ENCODE results near the gene ZNF273.

Gene ZNF273

GRCh38 chr7:64878684-64879083, 24.4 kb upstream of the ZNF273 start (continued):
- TF ChIP-seq TOX (CRISPR knock-in tag; IDR thresholded peaks at IDR 0.05; ENCODE audit: borderline replicate concordance) (no peak), ISL1 (CRISPR knock-in tag; IDR thresholded peaks at IDR 0.05) (no peak), SNAI2 (CRISPR knock-in tag; IDR thresholded peaks at IDR 0.05) (no peak), RARB (CRISPR knock-in tag; IDR thresholded peaks at IDR 0.05) (no peak), PPARA (CRISPR knock-in tag; IDR thresholded peaks at IDR 0.05; ENCODE audit: borderline replicate concordance) (no peak), ZNF565 (CRISPR knock-in tag; conservative IDR thresholded peaks at IDR 0.05; ENCODE audit: low read depth) (no peak), CSRNP3 (CRISPR knock-in tag; IDR thresholded peaks at IDR 0.05) (no peak), CSDC2 (CRISPR knock-in tag; IDR thresholded peaks at IDR 0.05) (no peak)

- ATAC-seq, result no peak
- no peak for TF ChIP-seq PATZ1 (CRISPR knock-in tag; IDR thresholded peaks at IDR 0.05; ENCODE audit: borderline replicate concordance)
- TF ChIP-seq ZC3H10 (CRISPR knock-in tag; IDR thresholded peaks at IDR 0.05), result no peak
- TF ChIP-seq POU6F1 (CRISPR knock-in tag; IDR thresholded peaks at IDR 0.05; ENCODE audit: borderline replicate concordance, low read depth), result no peak
- TF ChIP-seq ZNF8 (CRISPR knock-in tag; IDR thresholded peaks at IDR 0.05), result no peak
- TF ChIP-seq ZNF565 (CRISPR knock-in tag; conservative IDR thresholded peaks at IDR 0.05; ENCODE audit: low read depth), result no peak
- TF ChIP-seq ISL1 (CRISPR knock-in tag; IDR thresholded peaks at IDR 0.05), result no peak
- TF ChIP-seq TOX (CRISPR knock-in tag; IDR thresholded peaks at IDR 0.05; ENCODE audit: borderline replicate concordance), result no peak
- no peak for TF ChIP-seq CSDC2 (CRISPR knock-in tag; IDR thresholded peaks at IDR 0.05)
- no peak for TF ChIP-seq PPARA (CRISPR knock-in tag; IDR thresholded peaks at IDR 0.05; ENCODE audit: borderline replicate concordance)
- no peak for TF ChIP-seq TSHZ2 (CRISPR knock-in tag; IDR thresholded peaks at IDR 0.05)
- no peak for TF ChIP-seq BACH2 (CRISPR knock-in tag; IDR thresholded peaks at IDR 0.05; ENCODE audit: borderline replicate concordance)
- no peak for TF ChIP-seq ARNTL (CRISPR knock-in tag; IDR thresholded peaks at IDR 0.05; ENCODE audit: borderline replicate concordance, low read depth)
- TF ChIP-seq RARB (CRISPR knock-in tag; IDR thresholded peaks at IDR 0.05), result no peak
- no peak for TF ChIP-seq OSR1 (CRISPR knock-in tag; IDR thresholded peaks at IDR 0.05)
- TF ChIP-seq ESRRG (CRISPR knock-in tag; IDR thresholded peaks at IDR 0.05), result no peak
- TF ChIP-seq SNAI2 (CRISPR knock-in tag; IDR thresholded peaks at IDR 0.05), result no peak
- TF ChIP-seq ZFP3 (CRISPR knock-in tag; IDR thresholded peaks at IDR 0.05), result no peak
- TF ChIP-seq ZFP30 (CRISPR knock-in tag; IDR thresholded peaks at IDR 0.05), result no peak
- TF ChIP-seq CSRNP3 (CRISPR knock-in tag; IDR thresholded peaks at IDR 0.05), result no peak
Measured at GRCh38 chr7:64879086-64879730, 23.9 kb upstream of the ZNF273 start.

- no peak for ATAC-seq
- TF ChIP-seq ZNF70 (CRISPR knock-in tag; IDR thresholded peaks at IDR 0.05) (no peak), ZFP3 (CRISPR knock-in tag; IDR thresholded peaks at IDR 0.05) (no peak), RARB (CRISPR knock-in tag; IDR thresholded peaks at IDR 0.05) (no peak), OSR1 (CRISPR knock-in tag; IDR thresholded peaks at IDR 0.05) (no peak), TCF4 (CRISPR knock-in tag; IDR thresholded peaks at IDR 0.05; ENCODE audit: borderline replicate concordance) (no peak), TOX (CRISPR knock-in tag; IDR thresholded peaks at IDR 0.05; ENCODE audit: borderline replicate concordance) (no peak), PATZ1 (CRISPR knock-in tag; IDR thresholded peaks at IDR 0.05; ENCODE audit: borderline replicate concordance) (no peak), ZNF8 (CRISPR knock-in tag; IDR thresholded peaks at IDR 0.05) (no peak), CREB5 (CRISPR knock-in tag; IDR thresholded peaks at IDR 0.05; ENCODE audit: low read depth) (no peak), PPARA (CRISPR knock-in tag; IDR thresholded peaks at IDR 0.05; ENCODE audit: borderline replicate concordance) (no peak), ISL1 (CRISPR knock-in tag; IDR thresholded peaks at IDR 0.05) (no peak), ESRRG (CRISPR knock-in tag; IDR thresholded peaks at IDR 0.05) (no peak), BACH2 (CRISPR knock-in tag; IDR thresholded peaks at IDR 0.05; ENCODE audit: borderline replicate concordance) (no peak), GLIS3 (CRISPR knock-in tag; IDR thresholded peaks at IDR 0.05) (no peak)
Measured at GRCh38 chr7:64879800-64880199, 23.3 kb upstream of the ZNF273 start.

All from SK-N-SH treated with all-trans-retinoic acid at 6 μM for 48 hours (cell line).